ENCODE data around the gene PJA2.
"Not testable (repeated sequence)": the region's sequence is repeated elsewhere in the genome, so short reads cannot be mapped to it uniquely, and the experiment has no call there.

GRCh38 chr5:109413921-109414461 is 4.2 kb upstream of the PJA2 start:
- not testable (repeated sequence) for TF ChIP-seq CTCF (IDR thresholded peaks at IDR 0.05; ENCODE audit: low read depth, low read length); POLR2A (IDR thresholded peaks at IDR 0.05; ENCODE audit: extremely low read depth, insufficient read length); MAX (IDR thresholded peaks at IDR 0.05; ENCODE audit: low read depth, low read length); MYC (IDR thresholded peaks at IDR 0.05; ENCODE audit: low read depth, low read length)
